ENCODE measurements around the gene TCF15. TPM values are rescaled to one million over a fixed set of nuclear protein-coding genes. Genes with fewer than 3 reads are reported as not detected.
A peak's percentile ranks its signal among the peaks of the same experiment; 100 is the strongest.

TCF15 gene
- total and polyA plus RNA-seq, 2 of the 13 experiments (the other 11 are each of a cell fraction or from before 2014, with no cell fraction given): not detected

DNA sequence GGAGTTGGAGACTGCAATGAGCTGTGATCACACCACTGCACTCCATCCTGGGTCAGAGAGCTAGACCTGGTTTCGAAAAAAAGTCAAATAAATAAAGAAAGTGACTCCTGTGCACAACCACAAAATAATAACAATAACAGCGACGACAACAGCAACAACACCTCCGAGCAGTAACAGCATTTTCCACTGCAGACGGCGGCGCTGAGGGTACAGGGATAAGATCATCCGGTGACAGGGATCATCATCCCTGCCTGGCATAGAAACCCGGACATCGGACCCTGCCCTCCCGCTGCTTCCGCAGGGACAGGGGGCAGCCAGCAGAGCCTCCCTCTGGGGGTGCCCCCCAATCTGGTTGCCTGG lies 31.4 kb upstream of the TCF15 start (continued):
- TF ChIP-seq, protein P1, sequence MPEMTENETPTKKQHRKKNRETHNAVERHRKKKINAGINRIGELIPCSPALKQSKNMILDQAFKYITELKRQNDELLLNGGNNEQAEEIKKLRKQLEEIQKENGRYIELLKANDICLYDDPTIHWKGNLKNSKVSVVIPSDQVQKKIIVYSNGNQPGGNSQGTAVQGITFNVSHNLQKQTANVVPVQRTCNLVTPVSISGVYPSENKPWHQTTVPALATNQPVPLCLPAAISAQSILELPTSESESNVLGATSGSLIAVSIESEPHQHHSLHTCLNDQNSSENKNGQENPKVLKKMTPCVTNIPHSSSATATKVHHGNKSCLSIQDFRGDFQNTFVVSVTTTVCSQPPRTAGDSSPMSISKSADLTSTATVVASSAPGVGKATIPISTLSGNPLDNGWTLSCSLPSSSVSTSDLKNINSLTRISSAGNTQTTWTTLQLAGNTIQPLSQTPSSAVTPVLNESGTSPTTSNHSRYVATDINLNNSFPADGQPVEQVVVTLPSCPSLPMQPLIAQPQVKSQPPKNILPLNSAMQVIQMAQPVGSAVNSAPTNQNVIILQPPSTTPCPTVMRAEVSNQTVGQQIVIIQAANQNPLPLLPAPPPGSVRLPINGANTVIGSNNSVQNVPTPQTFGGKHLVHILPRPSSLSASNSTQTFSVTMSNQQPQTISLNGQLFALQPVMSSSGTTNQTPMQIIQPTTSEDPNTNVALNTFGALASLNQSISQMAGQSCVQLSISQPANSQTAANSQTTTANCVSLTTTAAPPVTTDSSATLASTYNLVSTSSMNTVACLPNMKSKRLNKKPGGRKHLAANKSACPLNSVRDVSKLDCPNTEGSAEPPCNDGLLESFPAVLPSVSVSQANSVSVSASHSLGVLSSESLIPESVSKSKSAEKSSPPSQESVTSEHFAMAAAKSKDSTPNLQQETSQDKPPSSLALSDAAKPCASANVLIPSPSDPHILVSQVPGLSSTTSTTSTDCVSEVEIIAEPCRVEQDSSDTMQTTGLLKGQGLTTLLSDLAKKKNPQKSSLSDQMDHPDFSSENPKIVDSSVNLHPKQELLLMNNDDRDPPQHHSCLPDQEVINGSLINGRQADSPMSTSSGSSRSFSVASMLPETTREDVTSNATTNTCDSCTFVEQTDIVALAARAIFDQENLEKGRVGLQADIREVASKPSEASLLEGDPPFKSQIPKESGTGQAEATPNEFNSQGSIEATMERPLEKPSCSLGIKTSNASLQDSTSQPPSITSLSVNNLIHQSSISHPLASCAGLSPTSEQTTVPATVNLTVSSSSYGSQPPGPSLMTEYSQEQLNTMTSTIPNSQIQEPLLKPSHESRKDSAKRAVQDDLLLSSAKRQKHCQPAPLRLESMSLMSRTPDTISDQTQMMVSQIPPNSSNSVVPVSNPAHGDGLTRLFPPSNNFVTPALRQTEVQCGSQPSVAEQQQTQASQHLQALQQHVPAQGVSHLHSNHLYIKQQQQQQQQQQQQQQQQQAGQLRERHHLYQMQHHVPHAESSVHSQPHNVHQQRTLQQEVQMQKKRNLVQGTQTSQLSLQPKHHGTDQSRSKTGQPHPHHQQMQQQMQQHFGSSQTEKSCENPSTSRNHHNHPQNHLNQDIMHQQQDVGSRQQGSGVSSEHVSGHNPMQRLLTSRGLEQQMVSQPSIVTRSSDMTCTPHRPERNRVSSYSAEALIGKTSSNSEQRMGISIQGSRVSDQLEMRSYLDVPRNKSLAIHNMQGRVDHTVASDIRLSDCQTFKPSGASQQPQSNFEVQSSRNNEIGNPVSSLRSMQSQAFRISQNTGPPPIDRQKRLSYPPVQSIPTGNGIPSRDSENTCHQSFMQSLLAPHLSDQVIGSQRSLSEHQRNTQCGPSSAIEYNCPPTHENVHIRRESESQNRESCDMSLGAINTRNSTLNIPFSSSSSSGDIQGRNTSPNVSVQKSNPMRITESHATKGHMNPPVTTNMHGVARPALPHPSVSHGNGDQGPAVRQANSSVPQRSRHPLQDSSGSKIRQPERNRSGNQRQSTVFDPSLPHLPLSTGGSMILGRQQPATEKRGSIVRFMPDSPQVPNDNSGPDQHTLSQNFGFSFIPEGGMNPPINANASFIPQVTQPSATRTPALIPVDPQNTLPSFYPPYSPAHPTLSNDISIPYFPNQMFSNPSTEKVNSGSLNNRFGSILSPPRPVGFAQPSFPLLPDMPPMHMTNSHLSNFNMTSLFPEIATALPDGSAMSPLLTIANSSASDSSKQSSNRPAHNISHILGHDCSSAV (CRISPR knock-in tag; IDR thresholded peaks at IDR 0.05; ENCODE audit: borderline replicate concordance): no peak
- peak; percentile 55; the same call in 1 of the 2 replicates for TF ChIP-seq RCOR2 (CRISPR knock-in tag; IDR thresholded peaks at IDR 0.05)
- TF ChIP-seq ISL2 (CRISPR knock-in tag; IDR thresholded peaks at IDR 0.05): no peak
- no peak for TF ChIP-seq ZNF761 (CRISPR knock-in tag; conservative IDR thresholded peaks at IDR 0.05)
- no peak for TF ChIP-seq MED13 (CRISPR knock-in tag; IDR thresholded peaks at IDR 0.05)
- TF ChIP-seq ZNF816 (CRISPR knock-in tag; IDR thresholded peaks at IDR 0.05; ENCODE audit: borderline replicate concordance): no peak
- TF ChIP-seq, protein P2, sequence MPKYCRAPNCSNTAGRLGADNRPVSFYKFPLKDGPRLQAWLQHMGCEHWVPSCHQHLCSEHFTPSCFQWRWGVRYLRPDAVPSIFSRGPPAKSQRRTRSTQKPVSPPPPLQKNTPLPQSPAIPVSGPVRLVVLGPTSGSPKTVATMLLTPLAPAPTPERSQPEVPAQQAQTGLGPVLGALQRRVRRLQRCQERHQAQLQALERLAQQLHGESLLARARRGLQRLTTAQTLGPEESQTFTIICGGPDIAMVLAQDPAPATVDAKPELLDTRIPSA (CRISPR knock-in tag; IDR thresholded peaks at IDR 0.05; ENCODE audit: borderline replicate concordance): no peak
- TF ChIP-seq SMARCC2 (IDR thresholded peaks at IDR 0.05): no peak
- no peak for TF ChIP-seq ZNF550 (CRISPR knock-in tag; IDR thresholded peaks at IDR 0.05; ENCODE audit: borderline replicate concordance)
- TF ChIP-seq, protein P3, sequence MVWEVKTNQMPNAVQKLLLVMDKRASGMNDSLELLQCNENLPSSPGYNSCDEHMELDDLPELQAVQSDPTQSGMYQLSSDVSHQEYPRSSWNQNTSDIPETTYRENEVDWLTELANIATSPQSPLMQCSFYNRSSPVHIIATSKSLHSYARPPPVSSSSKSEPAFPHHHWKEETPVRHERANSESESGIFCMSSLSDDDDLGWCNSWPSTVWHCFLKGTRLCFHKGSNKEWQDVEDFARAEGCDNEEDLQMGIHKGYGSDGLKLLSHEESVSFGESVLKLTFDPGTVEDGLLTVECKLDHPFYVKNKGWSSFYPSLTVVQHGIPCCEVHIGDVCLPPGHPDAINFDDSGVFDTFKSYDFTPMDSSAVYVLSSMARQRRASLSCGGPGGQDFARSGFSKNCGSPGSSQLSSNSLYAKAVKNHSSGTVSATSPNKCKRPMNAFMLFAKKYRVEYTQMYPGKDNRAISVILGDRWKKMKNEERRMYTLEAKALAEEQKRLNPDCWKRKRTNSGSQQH (CRISPR knock-in tag; IDR thresholded peaks at IDR 0.05; ENCODE audit: low read depth): 0 out of 2 replicates have a peak, but pooled peaks have one; percentile 35
- TF ChIP-seq PHF20 (CRISPR knock-in tag; IDR thresholded peaks at IDR 0.05): no peak
- TF ChIP-seq SOX5 (CRISPR knock-in tag; IDR thresholded peaks at IDR 0.05; ENCODE audit: borderline replicate concordance): peak; percentile 52; the same call in 1 of the 2 replicates
- TF ChIP-seq ATM (IDR thresholded peaks at IDR 0.05; ENCODE audit: borderline replicate concordance): no peak
- TF ChIP-seq JDP2 (CRISPR knock-in tag; IDR thresholded peaks at IDR 0.05; ENCODE audit: borderline replicate concordance): no peak
- TF ChIP-seq, protein P4, sequence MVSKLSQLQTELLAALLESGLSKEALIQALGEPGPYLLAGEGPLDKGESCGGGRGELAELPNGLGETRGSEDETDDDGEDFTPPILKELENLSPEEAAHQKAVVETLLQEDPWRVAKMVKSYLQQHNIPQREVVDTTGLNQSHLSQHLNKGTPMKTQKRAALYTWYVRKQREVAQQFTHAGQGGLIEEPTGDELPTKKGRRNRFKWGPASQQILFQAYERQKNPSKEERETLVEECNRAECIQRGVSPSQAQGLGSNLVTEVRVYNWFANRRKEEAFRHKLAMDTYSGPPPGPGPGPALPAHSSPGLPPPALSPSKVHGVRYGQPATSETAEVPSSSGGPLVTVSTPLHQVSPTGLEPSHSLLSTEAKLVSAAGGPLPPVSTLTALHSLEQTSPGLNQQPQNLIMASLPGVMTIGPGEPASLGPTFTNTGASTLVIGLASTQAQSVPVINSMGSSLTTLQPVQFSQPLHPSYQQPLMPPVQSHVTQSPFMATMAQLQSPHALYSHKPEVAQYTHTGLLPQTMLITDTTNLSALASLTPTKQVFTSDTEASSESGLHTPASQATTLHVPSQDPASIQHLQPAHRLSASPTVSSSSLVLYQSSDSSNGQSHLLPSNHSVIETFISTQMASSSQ (IDR thresholded peaks at IDR 0.05; ENCODE audit: low read depth): no peak
- TF ChIP-seq, protein P4 (CRISPR knock-in tag; IDR thresholded peaks at IDR 0.05; ENCODE audit: borderline replicate concordance): no peak
- TF ChIP-seq ZNF549 (CRISPR knock-in tag; IDR thresholded peaks at IDR 0.05): no peak

Data from HepG2 (cell line).